Dendritic cell treated with granulocyte-macrophage colony-stimulating factor and Interleukin-4, amounts not matched to agents 40 ng/mL and 50 ng/mL, for 4 days (primary cell): ENCODE data around the gene SALL1.

Experiments used
- H3K27ac Mint-ChIP-seq: one replicate; pipeline ENCODE4 v1.8.0; 2022; ENCODE audit warnings: mild to moderate bottlenecking, mixed read lengths
- H3K27me3 Mint-ChIP-seq: one replicate; pipeline ENCODE4 v1.8.0; 2022; ENCODE audit warnings: mild to moderate bottlenecking, mixed read lengths
- H3K36me3 Mint-ChIP-seq: one replicate; pipeline ENCODE4 v1.8.0; 2022; ENCODE audit warnings: low read depth, mixed read lengths
- H3K4me1 Mint-ChIP-seq: one replicate; pipeline ENCODE4 v1.8.0; 2022; ENCODE audit warnings: low read depth, mixed read lengths
- H3K4me3 Mint-ChIP-seq: one replicate; pipeline ENCODE4 v1.8.0; 2022; ENCODE audit warnings: mild to moderate bottlenecking, moderate library complexity, mixed read lengths
- H3K9me3 Mint-ChIP-seq: one replicate; pipeline ENCODE4 v1.8.0; 2022; ENCODE audit warnings: mixed read lengths
- intact Hi-C: fragments of 100-400 bp; cut with micrococcal nuclease; formaldehyde crosslinking; loops from one replicate; pipeline ENCODE4 v1.15.0; 2022

SALL1 gene

DNA sequence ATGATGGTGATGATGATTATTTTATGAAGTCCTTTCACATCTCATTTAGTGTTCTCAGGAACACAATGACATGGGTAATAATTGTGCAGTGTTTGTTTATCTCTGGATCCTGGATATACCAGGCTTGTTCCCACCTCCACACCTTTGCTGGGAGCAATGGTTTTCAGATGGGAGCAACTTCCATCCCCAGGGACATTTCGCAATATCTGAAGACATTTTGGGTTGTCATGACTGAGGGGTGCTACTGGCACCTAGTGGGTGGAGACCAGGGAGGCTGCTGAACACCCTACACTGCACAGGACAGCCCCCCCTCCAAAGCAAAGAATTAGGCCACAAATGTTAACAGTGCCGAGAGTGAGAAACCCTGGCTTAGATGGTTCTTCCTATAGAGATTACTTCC is 13.5 kb upstream of the SALL1 start:
- Mint-ChIP-seq H3K27ac (no peak overlapping the region), H3K36me3 (no peaks in the 10 kb centered on the region), H3K4me1 (no peaks in the 10 kb centered on the region), H3K4me3 (no peak overlapping the region), H3K9me3 (no peaks in the 10 kb centered on the region), H3K27me3 (peaks cover 8% of the 10 kb centered on the region)
- intact Hi-C loops = no loop called here

DNA sequence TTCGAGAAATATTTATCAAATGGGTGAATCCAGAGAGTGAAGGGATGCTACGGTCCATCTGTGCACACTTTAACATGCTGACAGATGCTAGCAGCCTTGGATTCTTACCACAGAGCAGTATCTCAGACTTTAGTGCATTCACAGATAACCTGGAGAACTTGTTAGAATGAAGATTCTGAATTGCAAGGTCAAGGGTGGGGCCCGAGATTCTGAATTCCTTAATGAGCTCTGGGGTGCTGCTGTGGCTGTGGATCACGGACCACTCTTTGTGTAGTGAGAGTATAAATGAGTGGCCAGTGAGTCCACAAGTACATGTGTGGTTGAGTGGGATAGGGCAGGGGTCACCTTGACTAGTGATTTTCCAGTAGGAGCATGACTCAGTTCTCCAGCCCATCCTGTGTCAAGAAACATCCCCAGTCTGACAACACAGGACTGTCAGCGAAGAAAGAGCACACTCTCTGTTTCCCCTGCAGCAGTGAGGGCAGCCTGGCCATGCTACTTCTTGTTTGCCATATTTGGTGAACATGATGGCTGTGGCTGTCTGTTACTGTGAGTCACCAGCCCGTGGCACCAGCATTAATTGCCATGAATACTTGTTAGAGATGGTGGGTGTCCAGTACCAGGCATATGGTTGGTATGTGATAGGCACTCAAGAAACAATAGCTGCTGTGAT is 13.0 kb upstream of the SALL1 start:
- H3K27me3 Mint-ChIP-seq = peaks cover 8% of the 10 kb centered on the region
- H3K4me3 Mint-ChIP-seq = no peak overlapping the region
- no peaks in the 10 kb centered on the region for H3K36me3 Mint-ChIP-seq
- no peaks in the 10 kb centered on the region for H3K9me3 Mint-ChIP-seq
- intact Hi-C loops = no loop called here
- no peak overlapping the region for H3K27ac Mint-ChIP-seq
- no peaks in the 10 kb centered on the region for H3K4me1 Mint-ChIP-seq

DNA sequence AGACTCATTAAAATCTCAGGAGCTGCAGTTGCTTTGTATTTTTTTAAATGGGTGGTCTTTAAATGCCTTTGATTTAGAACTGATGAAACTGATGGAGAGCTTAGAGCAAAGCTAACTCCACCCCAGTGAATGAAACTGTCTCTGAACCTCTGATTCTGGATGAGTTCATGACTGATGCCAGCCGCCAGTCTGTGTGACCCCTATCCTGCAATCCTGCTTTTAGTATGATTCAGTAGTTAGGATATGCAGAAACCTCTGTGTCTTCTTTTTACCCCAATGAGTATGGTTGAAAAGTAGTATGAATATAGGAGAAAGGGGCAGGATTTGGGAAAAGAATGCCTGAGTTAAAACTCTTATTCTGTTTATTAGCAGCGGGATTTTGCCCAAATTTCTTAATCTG is 12.3 kb upstream of the SALL1 start:
- Mint-ChIP-seq H3K9me3 (no peaks in the 10 kb centered on the region), H3K27me3 (peaks cover 8% of the 10 kb centered on the region), H3K4me1 (no peaks in the 10 kb centered on the region), H3K27ac (no peak overlapping the region), H3K36me3 (no peaks in the 10 kb centered on the region), H3K4me3 (no peak overlapping the region)
- intact Hi-C loops = no loop called here

DNA sequence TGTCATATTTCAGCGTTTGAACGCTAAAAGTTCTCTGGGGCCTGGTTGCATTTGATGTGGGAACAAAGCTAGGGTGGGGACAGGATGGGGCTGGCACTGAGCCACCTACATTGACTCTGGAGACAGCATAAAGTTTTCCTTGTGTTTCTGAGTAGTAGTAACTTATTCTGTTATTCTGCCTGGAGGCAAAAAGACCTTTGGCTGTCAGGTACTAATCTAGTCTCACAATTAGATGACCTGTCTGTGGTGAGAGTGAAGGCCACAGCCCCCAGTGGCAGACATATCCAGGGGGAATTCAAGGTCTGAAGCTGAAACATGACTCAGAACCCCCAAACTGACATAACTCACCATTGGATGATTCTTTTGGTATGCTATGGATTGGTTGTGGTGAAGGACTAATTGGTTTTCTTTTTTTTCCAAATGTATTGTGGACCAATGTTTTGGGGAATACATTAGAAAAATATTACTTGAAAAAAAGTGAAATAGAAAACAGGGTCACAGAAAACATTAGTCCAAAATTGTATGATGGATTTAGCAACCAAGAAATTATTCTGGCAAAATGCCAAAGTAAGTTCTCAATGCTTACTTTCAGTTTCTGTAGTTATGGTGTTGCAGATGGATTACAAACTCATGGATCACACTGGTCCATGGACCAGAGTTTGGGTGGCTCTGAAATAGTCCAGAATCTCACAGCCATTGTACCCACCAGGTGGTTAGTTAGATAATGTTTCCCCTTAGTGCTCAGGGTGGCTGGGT is 10.5 kb upstream of the SALL1 start:
- no peak overlapping the region for H3K27ac Mint-ChIP-seq
- no peak overlapping the region for H3K4me3 Mint-ChIP-seq
- H3K27me3 Mint-ChIP-seq = peaks cover 23% of the 10 kb centered on the region
- no peaks in the 10 kb centered on the region for H3K4me1 Mint-ChIP-seq
- no peaks in the 10 kb centered on the region for H3K36me3 Mint-ChIP-seq
- no peaks in the 10 kb centered on the region for H3K9me3 Mint-ChIP-seq
- intact Hi-C loops = no loop called here

DNA sequence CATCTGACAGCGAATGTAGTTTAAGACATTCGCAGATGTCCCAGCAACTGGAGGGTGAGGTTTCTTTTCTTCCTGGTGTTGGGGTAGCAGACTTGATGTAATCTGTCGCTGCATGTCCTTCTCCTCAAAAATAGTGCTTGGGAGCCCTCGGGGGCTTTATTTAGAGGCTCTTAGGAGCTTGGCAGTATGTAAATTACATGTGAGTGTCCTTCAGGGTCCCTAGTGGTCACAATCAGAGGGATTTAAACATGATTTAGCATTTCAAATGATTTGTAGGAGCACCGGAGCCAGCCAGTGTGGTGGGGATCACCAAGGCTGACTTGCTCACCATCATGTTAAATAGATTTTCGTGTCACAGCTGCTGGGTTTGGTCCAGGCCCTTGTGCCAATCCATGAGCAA is 8.8 kb upstream of the SALL1 start:
- Mint-ChIP-seq H3K27me3 (peaks cover 38% of the 10 kb centered on the region), H3K4me3 (no peak overlapping the region), H3K27ac (no peak overlapping the region), H3K9me3 (no peaks in the 10 kb centered on the region), H3K36me3 (no peaks in the 10 kb centered on the region), H3K4me1 (peaks cover 6% of the 10 kb centered on the region)
- intact Hi-C loops = no loop called here

DNA sequence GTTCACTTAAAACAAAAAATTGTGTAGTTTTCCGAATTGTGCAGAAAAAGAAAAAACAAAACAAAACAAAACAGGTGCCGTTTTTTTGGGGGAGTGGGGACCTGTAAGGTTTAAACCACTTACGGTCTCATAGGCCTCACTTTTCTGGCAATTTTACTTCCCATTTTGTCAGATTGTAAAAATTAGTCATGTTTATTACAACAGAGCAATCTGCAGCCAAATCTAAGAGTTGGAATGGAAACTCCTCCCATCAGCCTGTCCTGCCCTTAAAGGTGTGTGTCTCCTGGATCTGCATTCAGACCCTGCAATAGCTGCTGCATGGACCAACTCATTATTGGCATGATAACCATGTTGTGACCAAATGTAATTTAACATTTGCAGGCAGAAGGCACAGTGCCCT is 8.2 kb upstream of the SALL1 start:
- Mint-ChIP-seq H3K9me3 (no peaks in the 10 kb centered on the region), H3K4me1 (peaks cover 6% of the 10 kb centered on the region), H3K27ac (no peak overlapping the region), H3K27me3 (peaks cover 44% of the 10 kb centered on the region), H3K36me3 (no peaks in the 10 kb centered on the region), H3K4me3 (no peak overlapping the region)
- intact Hi-C loops = no loop called here

DNA sequence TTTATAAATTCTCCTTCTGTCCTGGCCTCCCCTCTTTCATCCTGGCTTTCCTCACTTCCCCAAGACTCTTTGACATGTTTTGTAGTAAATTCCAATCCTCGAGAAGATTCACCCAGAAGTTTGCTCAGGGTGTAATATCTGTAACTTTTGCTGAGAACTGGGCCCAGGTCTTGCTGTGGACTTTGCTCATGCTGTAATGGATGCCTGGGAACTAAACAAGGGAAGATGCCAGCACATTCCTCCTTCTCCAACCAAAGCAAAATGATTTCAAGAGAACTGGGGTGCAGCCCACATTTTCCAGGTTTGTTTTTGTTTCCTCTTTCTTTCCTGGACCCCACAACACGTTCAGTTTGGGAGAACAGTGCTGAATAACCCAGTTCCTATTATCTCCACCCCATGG is 6.6 kb upstream of the SALL1 start:
- no peak overlapping the region for H3K27ac Mint-ChIP-seq
- intact Hi-C loops = no loop called here
- H3K27me3 Mint-ChIP-seq = peaks cover 56% of the 10 kb centered on the region
- H3K4me3 Mint-ChIP-seq = no peak overlapping the region
- peaks cover 6% of the 10 kb centered on the region for H3K4me1 Mint-ChIP-seq
- H3K36me3 Mint-ChIP-seq = no peaks in the 10 kb centered on the region
- H3K9me3 Mint-ChIP-seq = no peaks in the 10 kb centered on the region

DNA sequence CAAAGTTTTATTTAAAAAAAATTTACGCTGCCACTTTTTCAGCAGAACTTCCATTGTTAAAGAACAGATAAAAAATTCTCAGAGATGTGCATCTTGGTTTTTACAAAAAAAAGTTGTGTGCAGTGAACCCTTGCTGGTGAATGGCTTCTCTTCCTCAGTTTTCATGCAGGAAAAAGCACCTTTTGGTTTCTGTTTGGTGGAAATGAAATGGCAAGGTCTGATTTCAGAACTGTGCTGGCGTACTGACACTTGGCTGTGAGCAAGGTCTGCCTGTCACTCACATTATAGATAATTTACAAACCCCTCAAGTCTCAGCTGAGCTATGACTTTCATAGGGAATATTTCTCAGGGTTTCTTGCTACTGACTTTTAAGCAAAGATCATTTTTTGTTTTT is 5.7 kb upstream of the SALL1 start:
- Mint-ChIP-seq H3K4me3 (no peak overlapping the region), H3K36me3 (no peaks in the 10 kb centered on the region), H3K27me3 (peaks cover 60% of the 10 kb centered on the region), H3K9me3 (no peaks in the 10 kb centered on the region), H3K4me1 (peaks cover 6% of the 10 kb centered on the region), H3K27ac (no peak overlapping the region)
- intact Hi-C loops = no loop called here

DNA sequence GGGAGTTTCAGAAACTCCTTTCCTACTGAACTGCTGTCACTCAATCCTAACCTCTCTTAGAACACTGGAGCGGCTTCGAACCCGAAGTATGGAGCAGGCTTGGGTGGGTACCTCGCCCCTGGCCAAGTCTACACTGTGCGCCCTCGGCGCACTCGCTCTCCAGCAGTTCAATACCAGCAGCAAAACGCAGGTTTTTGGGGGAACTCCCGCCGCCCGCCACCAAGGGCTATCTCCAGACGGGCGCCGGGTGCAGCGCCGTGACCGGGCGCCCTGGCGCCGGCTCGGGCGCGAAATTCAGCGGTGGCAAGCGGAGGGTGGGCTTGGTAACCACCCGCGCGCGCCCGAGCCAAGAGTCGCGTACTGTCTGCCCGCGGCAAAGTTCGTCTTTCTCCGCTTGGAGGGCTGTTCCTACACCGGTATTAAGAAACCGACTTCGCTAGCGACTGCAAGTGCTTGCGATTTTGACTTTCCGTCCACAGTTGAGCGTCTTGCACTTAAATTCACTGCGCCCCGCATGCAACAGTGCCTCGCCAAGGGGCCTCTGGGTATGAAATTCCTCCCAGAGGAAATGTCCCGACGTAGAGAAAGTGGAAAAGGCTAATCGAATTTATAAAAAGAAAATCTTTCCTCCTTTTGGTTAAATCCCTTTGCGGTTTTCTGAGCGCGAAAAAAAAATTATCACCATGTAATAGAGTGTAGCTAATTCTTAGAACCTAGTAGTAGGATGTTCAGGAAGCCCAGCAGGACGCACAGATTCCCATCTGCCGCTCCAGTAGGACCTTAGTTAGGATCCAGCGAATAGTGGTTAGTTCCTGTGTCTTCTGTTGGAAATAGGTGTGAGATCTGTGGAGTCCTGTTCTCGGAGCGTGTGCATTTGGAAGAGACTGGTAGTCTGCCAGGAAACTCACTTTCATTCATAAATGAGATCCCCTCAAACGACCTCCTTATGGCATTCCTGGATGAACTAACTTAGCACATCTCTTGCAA is 5.0 kb upstream of the SALL1 start:
- Mint-ChIP-seq H3K4me3 (no peak overlapping the region), H3K4me1 (peaks cover 6% of the 10 kb centered on the region), H3K36me3 (no peaks in the 10 kb centered on the region), H3K27ac (no peak overlapping the region), H3K27me3 (peaks cover 62% of the 10 kb centered on the region), H3K9me3 (no peaks in the 10 kb centered on the region)
- intact Hi-C loops = no loop called here

DNA sequence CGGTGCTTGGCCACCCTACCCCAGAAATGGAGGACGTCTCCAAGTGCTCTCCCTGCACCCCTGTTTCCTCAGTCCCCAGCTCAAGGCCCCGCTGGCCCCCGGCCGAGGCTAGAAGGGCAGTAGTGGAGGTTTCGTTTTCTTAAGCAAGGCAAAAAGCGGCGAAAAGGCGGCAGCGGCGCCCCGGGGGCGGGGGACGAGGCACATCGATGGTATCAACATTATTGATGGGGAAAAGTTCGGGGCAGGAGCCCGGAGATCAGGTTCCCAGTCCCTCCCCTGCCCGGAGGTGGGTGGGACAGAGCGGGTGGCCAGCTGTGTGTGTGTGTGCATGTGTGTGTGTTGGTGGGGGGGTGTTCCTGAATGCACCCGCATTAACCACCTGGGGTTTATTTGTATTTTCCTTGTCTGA is 4.1 kb upstream of the SALL1 start:
- intact Hi-C loops = no loop called here
- Mint-ChIP-seq H3K27me3 (peaks cover 72% of the 10 kb centered on the region), H3K4me3 (no peak overlapping the region)

DNA sequence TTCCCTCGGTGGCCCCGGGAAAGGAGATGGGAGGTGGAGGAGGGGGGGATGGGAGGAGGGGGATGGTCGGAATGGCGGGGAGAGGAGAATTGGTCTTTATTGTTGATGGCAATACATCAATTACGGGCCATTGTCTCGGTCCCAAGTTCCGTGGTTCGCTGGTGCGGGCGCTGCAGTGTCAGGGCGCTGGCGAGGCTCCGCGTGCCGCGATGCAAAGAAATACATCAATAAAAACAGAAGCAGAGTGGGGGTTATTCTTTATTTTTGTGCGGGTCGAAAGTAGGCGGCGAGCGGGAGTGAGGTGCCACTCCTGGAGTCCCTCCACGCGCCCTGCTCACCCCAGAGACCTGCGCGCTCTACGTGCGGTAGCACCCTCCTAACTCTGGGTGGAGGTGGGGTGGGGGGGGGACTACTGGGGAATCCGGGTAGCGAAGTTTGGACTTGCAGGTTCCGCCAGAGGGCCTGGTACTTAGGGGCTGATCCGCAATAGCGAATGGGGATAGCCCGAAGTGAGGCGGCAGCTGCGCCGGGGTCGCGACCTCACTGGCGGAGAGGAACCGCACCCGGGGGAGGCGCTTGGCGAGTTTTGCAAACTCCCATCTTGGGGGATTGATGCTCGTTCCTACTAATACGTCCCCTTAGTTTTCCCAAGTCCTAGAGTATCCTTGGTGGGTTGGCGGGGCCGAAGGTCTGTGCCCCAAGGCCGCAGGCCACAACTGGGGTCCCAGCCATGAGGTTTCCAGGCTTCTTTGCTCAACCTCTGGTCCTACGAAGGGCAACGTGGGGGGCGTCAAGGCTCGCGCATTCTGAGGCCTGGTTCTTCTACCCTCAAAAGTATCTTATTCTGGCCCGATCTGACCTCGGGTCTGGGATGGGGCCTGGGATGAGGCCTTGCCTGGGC is 3.5 kb upstream of the SALL1 start:
- Mint-ChIP-seq H3K36me3 (no peaks in the 10 kb centered on the region), H3K4me3 (no peak overlapping the region), H3K9me3 (no peaks in the 10 kb centered on the region), H3K27ac (no peak overlapping the region), H3K4me1 (peaks cover 6% of the 10 kb centered on the region), H3K27me3 (peaks cover 78% of the 10 kb centered on the region)
- intact Hi-C loops = no loop called here

More for the DNA sequence above, 4.1 kb upstream of the SALL1 start:
- no peaks in the 10 kb centered on the region for H3K9me3 Mint-ChIP-seq
- no peak overlapping the region for H3K27ac Mint-ChIP-seq
- peaks cover 6% of the 10 kb centered on the region for H3K4me1 Mint-ChIP-seq
- H3K36me3 Mint-ChIP-seq = no peaks in the 10 kb centered on the region

DNA sequence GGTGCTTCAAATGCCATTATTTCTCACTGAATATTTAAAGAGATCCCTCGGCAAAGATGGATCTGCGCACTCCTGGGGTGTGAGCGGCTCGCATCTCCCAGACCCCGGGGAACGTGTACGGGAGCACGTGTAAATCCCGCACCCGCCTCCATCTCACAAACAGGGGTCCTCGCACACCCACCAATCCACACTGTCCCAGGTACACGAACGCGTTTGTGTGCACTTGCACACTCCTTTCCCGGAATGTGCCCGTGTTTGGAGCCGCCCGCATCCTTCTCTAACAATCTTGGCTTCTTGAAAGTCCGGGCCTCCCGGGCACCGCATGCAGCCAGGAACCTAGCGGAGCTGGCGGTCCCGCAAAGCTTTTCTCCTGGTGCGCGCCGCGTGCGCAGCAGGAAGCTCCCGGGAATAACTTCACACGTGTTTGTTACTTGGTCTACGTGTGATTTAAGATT is 2.5 kb upstream of the SALL1 start:
- peaks cover 86% of the 10 kb centered on the region for H3K27me3 Mint-ChIP-seq
- no peak overlapping the region for H3K27ac Mint-ChIP-seq
- H3K4me3 Mint-ChIP-seq = no peak overlapping the region
- peaks cover 6% of the 10 kb centered on the region for H3K4me1 Mint-ChIP-seq
- H3K36me3 Mint-ChIP-seq = no peaks in the 10 kb centered on the region
- no peaks in the 10 kb centered on the region for H3K9me3 Mint-ChIP-seq
- intact Hi-C loops = no loop called here
